ENCODE data around the gene TFDP1. TPM values are rescaled to one million over a fixed set of nuclear protein-coding genes. Genes with fewer than 3 reads are reported as not detected.

The TFDP1 gene, protein sequence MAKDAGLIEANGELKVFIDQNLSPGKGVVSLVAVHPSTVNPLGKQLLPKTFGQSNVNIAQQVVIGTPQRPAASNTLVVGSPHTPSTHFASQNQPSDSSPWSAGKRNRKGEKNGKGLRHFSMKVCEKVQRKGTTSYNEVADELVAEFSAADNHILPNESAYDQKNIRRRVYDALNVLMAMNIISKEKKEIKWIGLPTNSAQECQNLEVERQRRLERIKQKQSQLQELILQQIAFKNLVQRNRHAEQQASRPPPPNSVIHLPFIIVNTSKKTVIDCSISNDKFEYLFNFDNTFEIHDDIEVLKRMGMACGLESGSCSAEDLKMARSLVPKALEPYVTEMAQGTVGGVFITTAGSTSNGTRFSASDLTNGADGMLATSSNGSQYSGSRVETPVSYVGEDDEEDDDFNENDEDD
- 47.7 and 54.4 TPM in 2 replicates for total RNA-seq

DNA sequence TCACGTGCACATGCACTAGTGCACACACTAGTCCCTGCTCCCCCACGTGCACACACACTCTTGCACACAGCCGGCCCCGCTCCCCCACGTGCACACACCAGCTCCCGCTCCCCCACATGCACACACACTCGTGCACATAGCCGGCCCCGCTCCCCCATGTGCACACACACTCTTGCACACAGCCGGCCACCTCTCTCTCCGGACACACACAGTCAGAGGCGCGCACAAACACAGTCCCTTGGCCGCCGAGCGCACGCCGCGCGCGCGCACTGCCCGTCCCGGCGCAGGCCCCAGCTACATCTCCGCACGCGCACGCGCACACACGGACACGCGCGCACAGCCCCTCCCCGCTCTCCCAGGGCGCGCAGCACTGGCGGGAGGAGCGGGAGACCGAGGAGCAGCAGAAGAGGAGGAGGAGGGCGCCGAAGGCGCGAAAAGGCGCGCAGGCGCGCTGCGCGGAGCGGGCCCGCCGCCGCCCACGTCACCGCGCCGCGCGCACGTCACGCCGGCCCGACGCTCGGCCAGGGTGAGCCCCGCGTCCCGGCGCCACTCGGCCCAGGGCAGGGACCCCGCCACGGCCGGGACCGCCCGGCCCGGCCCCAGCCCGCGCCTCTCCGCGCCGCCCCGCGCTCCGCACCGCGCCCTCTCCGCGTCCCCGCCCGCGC lies at the start of gene TFDP1:
Gene TFDP1, plus strand, starts transcription at position 549 of the 665 bp plus-strand sequence. CDS start 1,085 bp downstream, outside the sequence.
- TF ChIP-seq, protein P1, sequence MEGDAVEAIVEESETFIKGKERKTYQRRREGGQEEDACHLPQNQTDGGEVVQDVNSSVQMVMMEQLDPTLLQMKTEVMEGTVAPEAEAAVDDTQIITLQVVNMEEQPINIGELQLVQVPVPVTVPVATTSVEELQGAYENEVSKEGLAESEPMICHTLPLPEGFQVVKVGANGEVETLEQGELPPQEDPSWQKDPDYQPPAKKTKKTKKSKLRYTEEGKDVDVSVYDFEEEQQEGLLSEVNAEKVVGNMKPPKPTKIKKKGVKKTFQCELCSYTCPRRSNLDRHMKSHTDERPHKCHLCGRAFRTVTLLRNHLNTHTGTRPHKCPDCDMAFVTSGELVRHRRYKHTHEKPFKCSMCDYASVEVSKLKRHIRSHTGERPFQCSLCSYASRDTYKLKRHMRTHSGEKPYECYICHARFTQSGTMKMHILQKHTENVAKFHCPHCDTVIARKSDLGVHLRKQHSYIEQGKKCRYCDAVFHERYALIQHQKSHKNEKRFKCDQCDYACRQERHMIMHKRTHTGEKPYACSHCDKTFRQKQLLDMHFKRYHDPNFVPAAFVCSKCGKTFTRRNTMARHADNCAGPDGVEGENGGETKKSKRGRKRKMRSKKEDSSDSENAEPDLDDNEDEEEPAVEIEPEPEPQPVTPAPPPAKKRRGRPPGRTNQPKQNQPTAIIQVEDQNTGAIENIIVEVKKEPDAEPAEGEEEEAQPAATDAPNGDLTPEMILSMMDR (IDR thresholded peaks at IDR 0.05; ENCODE audit: insufficient read depth, low read length, poor library complexity, severe bottlenecking), result no peak
- DNase-seq (ENCODE audit: low read depth), result no peak
- Histone ChIP-seq H3K36me3 (ENCODE audit: control insufficient read depth, insufficient read depth, low read length) (peaks cover 6% of the 10 kb centered on the region), H3K4me3 (ENCODE audit: low read depth, low read length) (peak within 1 kb of the TSS; percentile 59), H3K27me3 (ENCODE audit: control insufficient read depth, insufficient read depth, low read length) (no peaks in the 10 kb centered on the region)

DNA sequence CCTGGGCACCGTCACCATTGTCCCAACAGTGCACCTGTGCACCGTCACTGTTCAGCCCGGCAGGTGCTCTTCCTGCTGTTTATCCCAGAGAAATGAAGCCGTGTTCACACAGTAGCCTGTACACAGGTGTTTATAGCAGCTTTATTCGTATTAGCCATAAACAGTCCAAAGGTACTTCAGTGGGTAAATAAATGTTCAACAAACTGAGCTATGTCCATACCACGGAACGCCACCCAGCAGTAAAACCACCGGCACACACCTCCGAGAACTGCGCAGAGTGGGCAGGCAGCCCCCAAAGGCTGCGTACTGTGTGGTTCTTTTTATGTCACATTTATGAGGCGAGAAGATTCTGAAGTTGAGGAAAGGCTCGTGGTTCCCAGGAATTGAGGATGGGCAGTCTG lies 49.2 kb upstream of the TFDP1 start:
- Histone ChIP-seq H3K36me3 (ENCODE audit: control insufficient read depth, insufficient read depth, low read length) (no peaks in the 10 kb centered on the region), H3K27me3 (ENCODE audit: control insufficient read depth, insufficient read depth, low read length) (no peaks in the 10 kb centered on the region), H3K4me3 (ENCODE audit: low read depth, low read length) (no peak overlapping the region)
- no peak for DNase-seq (ENCODE audit: low read depth)
- TF ChIP-seq, protein P1 (IDR thresholded peaks at IDR 0.05; ENCODE audit: insufficient read depth, low read length, poor library complexity, severe bottlenecking), result no peak

DNA sequence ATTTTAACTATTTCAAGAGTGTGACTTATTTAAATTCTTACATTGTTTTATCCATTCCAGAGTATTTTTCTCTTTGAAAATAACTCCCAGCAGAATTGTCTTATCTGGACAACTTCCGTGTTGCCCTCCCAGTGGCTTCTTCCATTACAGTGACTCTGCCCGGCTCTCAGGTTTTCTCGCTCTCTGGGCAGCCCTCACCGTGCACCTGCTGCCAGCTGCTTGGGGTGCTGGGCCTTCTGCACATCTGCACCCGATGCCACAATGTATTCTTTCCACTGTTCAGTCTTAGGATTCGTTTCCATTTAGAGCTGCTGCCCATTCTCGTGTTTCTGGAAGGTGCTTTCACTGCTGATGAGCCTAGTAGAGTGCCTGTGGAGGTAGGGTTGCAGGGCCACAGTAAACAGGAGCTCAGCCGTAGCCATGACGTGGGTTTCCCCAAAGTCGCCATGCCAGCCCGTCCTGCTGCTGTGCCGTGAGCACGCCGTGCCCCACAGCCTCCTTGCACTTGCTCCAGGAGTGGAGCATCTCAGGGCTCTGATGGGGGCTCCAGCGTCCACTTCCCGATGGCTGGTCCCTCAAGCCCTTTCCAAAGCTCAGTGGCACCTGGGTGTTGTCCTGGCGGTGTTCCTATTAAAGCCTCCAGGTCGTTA lies 48.0 kb upstream of the TFDP1 start:
- no peaks in the 10 kb centered on the region for H3K36me3 ChIP-seq (ENCODE audit: control insufficient read depth, insufficient read depth, low read length)

DNA sequence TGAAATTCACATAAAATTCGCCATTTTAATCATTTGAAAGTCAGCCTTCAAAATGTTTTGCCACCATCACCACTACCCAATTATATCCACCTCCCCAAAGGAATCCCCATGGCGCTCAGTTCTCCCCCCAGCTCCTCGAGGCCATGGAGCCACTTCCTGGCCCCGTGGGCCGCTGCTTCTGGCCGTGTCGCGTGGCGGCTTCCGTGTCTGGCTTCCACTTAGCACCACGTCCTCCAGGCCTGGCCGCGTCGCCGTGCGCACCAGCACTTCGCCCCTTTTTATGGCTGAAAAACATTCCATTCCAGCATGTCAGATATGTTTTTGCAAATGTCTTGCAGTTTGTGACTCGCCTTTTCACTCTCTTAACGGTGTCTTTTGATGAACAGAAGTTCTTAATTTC lies 47.3 kb upstream of the TFDP1 start:
- DNase-seq (ENCODE audit: low read depth), result no peak
- TF ChIP-seq, protein P1 (IDR thresholded peaks at IDR 0.05; ENCODE audit: insufficient read depth, low read length, poor library complexity, severe bottlenecking), result no peak
- Histone ChIP-seq H3K4me3 (ENCODE audit: low read depth, low read length) (no peak overlapping the region), H3K36me3 (ENCODE audit: control insufficient read depth, insufficient read depth, low read length) (no peaks in the 10 kb centered on the region), H3K27me3 (ENCODE audit: control insufficient read depth, insufficient read depth, low read length) (no peaks in the 10 kb centered on the region)

More for the DNA sequence above, 48.0 kb upstream of the TFDP1 start:
- DNase-seq (ENCODE audit: low read depth), result no peak
- no peaks in the 10 kb centered on the region for H3K27me3 ChIP-seq (ENCODE audit: control insufficient read depth, insufficient read depth, low read length)
- TF ChIP-seq, protein P1 (IDR thresholded peaks at IDR 0.05; ENCODE audit: insufficient read depth, low read length, poor library complexity, severe bottlenecking), result no peak
- H3K4me3 ChIP-seq (ENCODE audit: low read depth, low read length), result no peak overlapping the region

DNA sequence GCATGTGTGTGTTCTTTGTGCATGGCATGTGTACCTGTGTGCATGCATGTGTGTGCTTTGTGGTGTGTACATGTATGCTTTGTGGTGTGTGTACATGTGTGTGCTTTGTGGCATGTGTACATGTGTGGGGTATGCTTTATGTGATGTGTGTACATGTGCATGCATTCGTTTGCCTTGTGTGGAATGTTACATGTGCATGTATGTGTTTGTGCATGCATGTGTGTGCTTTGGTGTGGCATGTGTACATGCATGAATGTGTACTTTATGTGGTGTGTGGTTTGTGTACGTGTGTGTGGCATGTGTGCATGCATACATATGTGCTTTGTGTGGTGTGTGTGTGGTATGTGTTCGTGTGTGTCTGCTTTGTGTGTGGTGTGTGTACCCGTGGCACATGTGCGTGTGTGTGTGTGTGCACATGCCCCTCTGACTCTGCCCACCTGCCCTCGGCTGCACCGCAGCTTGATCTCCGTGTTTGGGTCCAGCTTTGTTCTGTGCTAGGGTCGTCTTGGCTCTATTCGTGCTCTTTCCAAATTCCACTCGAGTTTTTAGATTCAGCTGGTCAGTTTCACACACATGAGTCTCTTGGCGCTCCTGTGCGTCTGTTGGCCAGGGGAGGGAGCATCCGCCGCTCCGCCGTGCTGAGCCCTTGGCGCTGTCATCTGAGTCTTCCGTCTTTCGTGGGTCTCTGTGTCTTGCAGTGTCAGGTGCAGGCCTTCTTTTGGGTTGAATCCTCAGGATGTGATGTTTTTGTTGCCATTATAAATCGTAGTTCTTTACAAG lies 46.5 kb upstream of the TFDP1 start:
- Histone ChIP-seq H3K27me3 (ENCODE audit: control insufficient read depth, insufficient read depth, low read length) (no peaks in the 10 kb centered on the region), H3K36me3 (ENCODE audit: control insufficient read depth, insufficient read depth, low read length) (no peaks in the 10 kb centered on the region), H3K4me3 (ENCODE audit: low read depth, low read length) (no peak overlapping the region)
- TF ChIP-seq, protein P1 (IDR thresholded peaks at IDR 0.05; ENCODE audit: insufficient read depth, low read length, poor library complexity, severe bottlenecking), result no peak
- DNase-seq (ENCODE audit: low read depth), result no peak

All from kidney epithelial cell (primary cell).